Measurements from ENCODE around the gene CD276.
"Not testable (repeated sequence)": the region's sequence is repeated elsewhere in the genome, so short reads cannot be mapped to it uniquely, and the experiment has no call there.

The CD276 gene

GRCh38 chr15:73685981-73686380 is 1.8 kb downstream of the CD276 start:
- DNase-seq = no peak

DNA sequence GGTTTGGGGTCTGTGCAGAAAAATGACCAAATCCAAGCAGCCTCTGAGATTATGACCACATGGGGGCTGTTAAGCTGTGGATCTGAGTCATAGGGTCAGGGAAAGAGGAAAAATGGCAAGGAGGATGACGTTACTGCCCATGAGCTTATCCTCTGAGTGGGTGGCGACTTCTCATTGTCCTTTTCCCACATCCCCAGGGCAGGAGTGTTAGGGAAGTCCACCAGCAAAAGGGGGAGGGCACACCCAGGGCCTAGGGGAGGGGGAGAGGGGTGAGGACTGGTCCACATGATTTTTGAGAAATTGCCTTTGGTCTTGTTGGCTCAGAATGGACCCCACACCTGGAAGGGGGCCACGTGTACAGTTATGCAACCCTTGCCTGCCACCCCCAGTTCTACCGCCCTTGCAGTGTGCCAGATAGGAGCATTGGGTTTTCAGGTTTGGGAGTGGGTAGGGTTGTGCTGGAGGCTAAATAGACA is 2.6 kb downstream of the CD276 start:
- DNase-seq = no peak

GRCh38 chr15:73687351-73687750 is 3.2 kb downstream of the CD276 start:
- DNase-seq = no peak

DNA sequence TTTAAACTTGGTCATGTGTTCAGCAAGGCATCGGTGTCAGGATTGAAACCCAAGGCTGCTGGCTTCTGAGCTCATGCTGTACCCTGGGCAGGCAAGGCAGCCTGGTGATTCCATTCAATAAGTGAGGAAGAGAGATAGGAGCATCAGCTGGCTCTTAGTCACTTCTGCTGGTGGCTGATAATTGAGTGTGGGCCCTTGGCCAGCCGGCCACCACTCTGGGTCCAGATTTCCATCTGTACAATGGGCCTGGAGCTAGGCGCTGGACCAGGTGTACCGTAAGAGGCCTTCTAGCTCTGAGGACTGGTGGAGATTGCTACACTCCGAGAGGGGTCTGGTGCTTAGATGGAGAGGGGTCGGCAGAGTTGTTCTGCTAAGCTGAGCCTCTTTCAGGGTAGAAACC is 4.3 kb downstream of the CD276 start:
- DNase-seq = no peak

DNA sequence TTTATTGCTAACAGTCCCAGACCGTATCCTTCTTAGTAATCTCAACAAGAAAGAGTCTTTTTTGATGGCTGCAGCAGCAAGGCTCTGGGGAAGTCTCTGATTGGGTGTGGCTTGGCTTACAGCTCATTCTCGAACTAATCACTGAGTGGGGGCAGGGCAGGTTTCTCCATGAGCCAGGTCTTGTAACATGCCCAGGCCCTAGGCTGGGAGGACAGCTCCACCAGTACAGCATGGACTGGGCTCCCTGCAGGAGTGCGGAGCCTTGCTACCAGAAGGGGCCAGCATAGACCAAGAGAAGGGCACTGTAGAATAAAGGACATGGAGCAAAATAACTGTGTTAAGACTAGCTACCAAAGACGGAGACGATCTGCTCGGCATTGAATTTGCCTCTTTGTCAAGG is 7.2 kb downstream of the CD276 start:
- DNase-seq = no peak

- DNase-seq = no peak
These were observed 10.2 kb downstream of the CD276 start for GRCh38 chr15:73694419-73694818.

DNA sequence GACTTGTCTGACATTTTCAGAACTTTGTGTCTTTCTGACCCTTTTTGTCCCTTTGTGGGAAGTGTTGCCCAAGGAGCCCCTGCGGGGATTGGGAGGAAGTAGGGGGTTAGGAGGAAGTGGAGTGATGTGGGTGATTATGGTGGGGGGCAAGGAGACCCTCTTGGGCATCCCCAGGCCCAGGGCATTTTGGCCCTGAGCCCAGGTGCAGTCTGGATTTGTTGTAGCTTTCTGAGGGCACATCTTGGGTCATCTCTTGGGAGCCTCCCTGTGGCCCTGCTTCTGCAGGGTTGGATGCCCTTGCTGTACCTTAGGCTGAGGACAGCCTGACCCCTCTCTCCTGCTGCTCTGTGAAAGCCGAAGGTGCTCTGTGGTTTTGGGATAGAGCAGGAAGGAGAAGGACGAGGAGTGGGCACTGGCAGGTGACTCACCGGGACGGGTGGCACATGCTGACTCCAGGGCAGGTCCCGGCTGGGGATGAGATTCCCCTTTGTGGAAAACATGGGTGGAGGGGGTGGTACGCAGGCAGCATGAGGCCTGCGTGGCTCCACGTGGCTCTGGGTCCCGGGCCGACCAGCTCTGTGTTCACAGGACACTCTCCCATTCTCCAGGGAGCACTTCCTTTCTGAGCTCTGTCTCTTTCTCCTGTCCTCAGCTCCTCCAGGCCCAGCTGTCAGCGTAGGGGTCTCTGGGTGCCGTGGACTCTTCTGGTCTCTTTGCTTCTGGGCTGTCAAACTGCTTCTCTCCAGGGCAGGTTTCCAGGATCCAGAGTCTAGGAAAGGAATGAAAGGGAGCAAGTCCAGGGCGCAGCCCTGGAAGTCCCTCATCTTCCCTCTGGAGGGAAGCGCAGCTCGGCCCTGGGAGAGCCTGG is 11.8 kb downstream of the CD276 start:
- no peak for DNase-seq

- no peak for DNase-seq
These were observed 12.4 kb downstream of the CD276 start for GRCh38 chr15:73696641-73697001.

DNA sequence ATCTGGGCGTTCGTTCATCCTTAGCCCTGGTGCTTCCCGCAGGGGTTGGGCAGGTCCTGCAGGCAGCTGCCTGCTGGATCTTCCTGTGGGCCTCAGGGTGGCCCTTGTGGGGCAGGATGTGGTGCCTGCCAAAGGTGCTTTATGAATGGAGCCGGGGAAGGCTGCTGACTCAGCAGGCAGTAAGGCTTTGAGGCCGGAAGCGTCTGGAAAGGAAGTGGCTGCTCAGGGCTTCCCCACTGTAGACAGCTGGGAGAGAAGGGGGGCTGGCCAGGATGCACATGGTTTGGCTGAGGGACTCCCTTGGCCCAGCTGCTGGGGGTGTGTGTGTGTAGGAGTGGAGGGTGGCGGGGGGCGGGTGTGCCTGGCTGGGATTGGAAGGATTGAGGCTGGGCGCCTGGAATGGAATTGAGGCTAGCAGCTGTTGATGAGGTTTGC is 12.9 kb downstream of the CD276 start:
- peak; percentile 87 for DNase-seq

DNA sequence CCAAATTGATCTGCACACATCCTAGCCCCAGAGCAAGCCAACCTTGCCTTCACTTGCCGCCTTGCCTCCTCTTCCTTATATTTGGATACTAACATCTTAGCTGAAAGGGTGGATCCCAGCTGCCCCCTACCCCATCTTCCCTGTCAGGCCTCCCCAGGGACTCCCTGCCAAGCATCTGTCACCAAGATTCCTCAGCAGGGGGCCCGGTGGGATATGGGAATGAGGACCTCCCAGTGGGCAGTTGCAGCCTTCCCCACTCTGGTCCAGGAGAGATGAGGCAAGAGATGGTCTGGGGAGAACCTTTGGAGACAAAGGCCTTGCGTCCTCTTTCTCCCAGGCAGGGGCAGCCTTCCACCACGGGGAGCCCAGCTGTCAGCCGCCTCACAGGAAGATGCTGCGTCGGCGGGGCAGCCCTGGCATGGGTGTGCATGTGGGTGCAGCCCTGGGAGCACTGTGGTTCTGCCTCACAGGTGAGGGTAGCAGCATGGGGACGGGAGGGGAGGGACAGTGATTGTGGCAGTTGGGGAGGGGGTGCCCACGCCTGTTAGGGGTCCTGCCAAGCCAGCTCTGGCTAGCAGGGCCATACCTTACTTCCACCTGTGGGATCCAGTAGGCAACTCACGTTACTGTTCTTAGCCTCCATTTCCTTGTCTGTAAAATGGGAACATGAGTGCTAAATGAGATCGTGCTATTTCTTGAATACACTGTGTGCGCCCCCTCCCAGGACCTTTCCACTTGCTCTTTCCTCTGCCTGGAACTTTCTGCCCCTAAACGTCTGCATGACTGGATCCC is 15.3 kb downstream of the CD276 start:
- DNase-seq = no peak

DNA sequence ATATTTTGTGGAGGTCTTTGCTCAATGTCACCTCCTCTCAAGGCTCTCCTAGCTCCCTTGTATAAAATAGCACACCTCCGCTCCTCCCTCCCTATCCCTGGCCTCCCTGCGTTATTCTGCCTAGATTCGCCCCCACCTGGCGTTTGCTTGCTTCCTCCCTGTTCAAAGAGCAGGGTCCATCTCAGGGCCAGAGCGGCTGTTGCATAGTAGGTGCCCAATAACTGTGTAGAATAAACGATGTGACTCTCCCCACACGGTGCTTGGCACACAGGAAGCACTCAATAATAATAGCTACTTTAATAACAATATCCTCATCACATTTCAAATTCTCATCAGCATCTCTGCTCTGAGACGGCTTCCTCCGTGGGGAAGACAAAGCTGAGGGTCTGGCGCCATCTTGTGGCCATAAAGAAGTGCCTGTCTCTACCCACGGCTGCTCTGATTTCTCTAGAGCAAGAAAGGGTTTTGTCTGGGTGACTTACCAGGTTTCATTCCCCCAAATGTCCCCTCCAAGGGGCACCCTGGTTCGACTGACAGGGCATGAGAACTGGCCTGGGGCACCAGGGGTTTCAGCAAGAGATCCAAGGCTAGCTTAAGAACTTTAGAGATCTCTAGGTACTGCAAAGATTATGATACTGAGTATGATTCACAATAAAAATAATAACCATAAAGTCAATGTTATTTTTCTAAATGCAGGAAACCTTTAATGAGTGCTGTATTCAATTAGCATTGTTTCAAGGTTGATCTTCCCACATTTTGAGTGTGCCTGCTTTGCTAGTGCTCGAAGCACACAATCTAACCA is 16.1 kb downstream of the CD276 start:
- peak; percentile 81 for DNase-seq

GRCh38 chr15:73702311-73703239 is 18.4 kb downstream of the CD276 start:
- DNase-seq = not testable (repeated sequence)

DNA sequence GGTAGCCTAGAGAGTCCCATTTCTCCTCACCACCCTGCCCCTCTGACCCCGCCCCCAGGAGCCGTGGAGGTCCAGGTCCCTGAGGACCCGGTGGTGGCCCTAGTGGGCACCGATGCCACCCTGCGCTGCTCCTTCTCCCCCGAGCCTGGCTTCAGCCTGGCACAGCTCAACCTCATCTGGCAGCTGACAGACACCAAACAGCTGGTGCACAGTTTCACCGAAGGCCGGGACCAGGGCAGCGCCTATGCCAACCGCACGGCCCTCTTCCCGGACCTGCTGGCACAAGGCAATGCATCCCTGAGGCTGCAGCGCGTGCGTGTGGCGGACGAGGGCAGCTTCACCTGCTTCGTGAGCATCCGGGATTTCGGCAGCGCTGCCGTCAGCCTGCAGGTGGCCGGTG is 19.4 kb downstream of the CD276 start:
- not testable (repeated sequence) for DNase-seq

DNA sequence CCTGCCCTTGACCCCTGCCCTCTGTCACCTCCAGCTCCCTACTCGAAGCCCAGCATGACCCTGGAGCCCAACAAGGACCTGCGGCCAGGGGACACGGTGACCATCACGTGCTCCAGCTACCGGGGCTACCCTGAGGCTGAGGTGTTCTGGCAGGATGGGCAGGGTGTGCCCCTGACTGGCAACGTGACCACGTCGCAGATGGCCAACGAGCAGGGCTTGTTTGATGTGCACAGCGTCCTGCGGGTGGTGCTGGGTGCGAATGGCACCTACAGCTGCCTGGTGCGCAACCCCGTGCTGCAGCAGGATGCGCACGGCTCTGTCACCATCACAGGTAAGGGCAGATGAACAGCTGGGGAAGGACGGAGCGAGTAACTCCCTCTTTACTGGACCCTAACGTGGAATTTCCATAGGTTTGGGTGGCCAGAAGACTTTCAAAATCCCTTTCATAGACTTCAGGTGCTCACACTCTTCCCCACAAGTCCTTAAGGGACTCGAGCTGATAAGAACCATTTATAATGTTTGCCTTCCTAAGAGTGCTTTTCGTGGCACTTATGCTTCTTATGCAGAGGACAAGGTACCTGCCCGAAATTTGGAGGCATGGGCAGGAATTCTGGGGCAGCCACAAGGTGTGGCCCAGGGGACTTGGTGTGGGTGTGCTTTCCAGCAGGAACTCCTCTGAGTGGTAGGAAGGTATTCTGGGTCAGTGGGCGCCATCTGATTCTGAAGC is 20.1 kb downstream of the CD276 start:
- not testable (repeated sequence) for DNase-seq

DNA sequence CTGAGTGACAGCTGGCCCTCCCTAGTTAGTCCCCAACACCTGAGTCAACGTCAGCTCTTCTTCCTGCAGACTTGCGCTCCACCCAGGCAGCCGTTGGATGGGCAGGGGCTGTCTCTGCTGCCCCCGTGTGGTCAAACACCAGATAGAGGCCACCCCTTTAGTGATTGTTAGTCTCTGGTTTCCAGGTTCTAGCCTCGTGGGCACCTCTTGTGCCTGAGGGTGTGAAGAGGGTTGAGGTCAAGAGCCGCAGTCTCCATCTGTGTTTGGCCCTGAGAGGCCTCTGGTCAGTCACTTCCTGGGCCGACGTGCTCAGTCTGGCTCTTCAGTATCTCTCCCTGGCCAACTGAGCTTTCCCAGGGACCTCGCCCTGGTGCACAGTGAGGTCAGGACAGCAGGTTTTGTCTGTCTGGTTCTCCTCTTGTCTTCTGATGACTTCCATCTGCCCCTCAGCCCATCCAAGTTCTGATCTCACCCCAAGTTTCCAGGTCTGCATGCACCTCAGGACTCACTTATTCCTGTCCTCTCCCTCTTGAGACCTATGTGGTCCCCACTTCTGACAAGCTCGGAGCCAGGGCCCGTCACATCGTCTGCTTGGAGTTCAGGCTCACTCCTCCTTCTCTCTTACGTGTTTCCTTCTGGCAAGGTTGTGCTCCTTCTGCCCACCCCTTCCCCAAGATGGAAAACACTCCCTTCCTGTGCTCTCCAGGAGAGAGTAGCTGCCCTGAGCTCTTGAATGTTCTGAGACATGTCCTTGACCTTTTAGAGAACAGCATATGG is 20.9 kb downstream of the CD276 start:
- peak; percentile 80 for DNase-seq

GRCh38 chr15:73708691-73709090 is 24.5 kb downstream of the CD276 start:
- DNase-seq = no peak

DNA sequence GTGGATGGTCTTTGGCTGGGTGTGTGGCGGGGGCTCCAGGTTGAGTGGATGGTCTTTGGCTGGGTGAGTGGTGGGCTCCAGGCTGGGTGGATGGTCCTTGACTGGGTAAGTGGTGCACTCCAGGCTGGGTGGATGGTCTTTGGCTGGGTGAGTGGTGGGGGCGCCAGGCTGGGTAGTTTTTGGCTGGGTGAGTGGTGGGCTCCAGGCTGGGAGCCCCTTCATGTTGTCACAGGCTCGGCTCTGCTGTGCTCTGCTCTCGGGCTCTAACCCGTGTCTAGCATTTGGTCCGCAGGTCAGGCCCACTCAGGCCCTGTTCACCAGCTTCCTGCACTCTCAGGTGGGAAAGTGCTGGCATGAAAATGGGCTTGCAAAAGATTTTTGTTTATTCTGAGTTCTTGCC is 25.1 kb downstream of the CD276 start:
- DNase-seq = no peak

- no peak for DNase-seq
These were observed 25.5 kb downstream of the CD276 start for GRCh38 chr15:73709686-73710085.

GRCh38 chr15:73710321-73710720 is 26.1 kb downstream of the CD276 start:
- DNase-seq = no peak

DNA sequence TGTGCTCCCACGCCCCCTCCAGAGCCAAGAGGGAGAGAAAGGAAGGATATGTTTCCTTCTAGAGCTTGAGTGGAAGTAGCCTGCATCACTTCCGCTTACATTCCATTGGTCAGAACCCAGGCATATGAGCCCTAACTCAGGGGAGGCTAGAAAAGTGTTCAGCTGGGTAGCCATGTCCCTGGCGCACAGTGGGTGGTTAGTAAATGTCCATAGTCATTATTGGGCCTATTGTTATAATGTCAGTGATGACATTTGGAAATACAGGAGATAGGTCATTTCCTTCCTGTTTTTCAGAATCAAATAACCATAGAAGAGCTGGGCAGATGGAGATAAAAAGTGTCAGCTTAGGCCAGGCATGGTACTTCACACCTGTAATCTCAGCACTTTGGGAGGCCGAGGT is 27.3 kb downstream of the CD276 start:
- DNase-seq = no peak

GRCh38 chr15:73712107-73712506 is 27.9 kb downstream of the CD276 start:
- no peak for DNase-seq

Measured in stimulated activated CD4-positive, alpha-beta T cell treated with anti-CD3 and anti-CD28 coated beads, Interleukin-15, amount 100 ng/mL, for 24 hours (primary cell).